GM06990 (cell line): ENCODE measurements around the gene TRIM61.
"Not testable (repeated sequence)": the region's sequence is repeated elsewhere in the genome, so short reads cannot be mapped to it uniquely, and the experiment has no call there.

Experiments used
- DNase-seq: peaks from one replicate; pipeline ENCODE4 v3.0.0-alpha.2; 2011; ENCODE audit not compliant: insufficient read length; ENCODE audit errors: extremely low read depth
- H3K27me3 ChIP-seq: replicated peaks from 2 replicates; pipeline ENCODE4 v1.6.0; 2011; ENCODE audit warnings: low read length; ENCODE audit not compliant: control insufficient read depth, insufficient read depth
- H3K36me3 ChIP-seq: 2 replicates; pipeline ENCODE4 v1.5.1; 2011; ENCODE audit warnings: low read length; ENCODE audit not compliant: control insufficient read depth, insufficient read depth
- H3K4me3 ChIP-seq: replicated peaks from 2 replicates; pipeline ENCODE4 v1.5.1; 2011; ENCODE audit warnings: low read depth, mild to moderate bottlenecking, control low read depth, low read length
- CTCF ChIP-seq: IDR thresholded peaks from 2 replicates; pipeline ENCODE4 v1.5.1; 2011; ENCODE audit warnings: low read length, control low read depth, mild to moderate bottlenecking, inconsistent platforms; ENCODE audit not compliant: insufficient read depth, poor library complexity, severe bottlenecking

TRIM61 gene

DNA sequence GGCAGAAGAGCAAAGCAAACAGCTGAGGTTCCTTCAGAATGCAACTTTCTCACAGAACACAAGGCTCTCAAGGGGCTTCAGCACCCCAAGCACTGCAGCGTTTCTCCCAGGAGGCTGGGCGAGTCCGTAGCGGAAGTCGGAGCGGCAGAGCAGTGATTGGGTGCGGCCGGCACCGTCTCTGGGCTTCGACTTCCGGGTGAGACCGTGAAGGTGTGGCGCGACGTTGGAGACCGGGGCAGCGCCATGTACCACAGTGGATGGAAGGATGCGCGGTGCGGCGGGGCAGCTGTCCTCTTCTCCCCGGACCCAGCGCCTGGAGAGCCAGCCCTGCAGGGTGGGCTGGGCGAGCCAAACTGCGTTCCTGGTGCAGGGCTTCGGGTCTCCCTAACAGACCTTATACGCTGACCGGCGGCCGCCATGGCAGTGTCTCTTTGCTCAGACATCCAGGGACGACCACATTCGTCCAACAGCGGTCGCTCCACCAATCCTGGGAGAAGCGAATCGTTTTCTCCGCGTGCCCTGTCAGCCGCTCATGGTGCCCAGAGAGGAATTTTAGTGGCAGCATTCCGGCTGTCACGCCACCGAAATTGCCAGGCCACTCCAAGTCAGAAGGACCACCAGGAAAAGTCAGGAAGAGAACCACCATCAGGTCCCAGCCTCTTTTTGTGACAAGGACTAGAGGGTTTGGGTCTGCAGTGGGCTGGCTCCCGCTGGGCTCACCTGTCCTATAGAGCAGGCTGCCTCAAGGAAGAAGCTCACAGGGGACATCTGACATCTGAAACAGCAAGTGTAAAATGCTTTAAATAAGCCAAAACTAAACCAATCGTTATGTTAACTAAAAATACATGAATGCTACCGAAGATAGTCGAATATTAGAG is 20.5 kb downstream of the TRIM61 start:
- DNase-seq, result peak; percentile 80
- H3K27me3 ChIP-seq, result no peaks in the 10 kb centered on the region
- no peak for TF ChIP-seq CTCF
- H3K4me3 ChIP-seq, result peak overlapping the region; percentile 85
- no peaks in the 10 kb centered on the region for H3K36me3 ChIP-seq

DNA sequence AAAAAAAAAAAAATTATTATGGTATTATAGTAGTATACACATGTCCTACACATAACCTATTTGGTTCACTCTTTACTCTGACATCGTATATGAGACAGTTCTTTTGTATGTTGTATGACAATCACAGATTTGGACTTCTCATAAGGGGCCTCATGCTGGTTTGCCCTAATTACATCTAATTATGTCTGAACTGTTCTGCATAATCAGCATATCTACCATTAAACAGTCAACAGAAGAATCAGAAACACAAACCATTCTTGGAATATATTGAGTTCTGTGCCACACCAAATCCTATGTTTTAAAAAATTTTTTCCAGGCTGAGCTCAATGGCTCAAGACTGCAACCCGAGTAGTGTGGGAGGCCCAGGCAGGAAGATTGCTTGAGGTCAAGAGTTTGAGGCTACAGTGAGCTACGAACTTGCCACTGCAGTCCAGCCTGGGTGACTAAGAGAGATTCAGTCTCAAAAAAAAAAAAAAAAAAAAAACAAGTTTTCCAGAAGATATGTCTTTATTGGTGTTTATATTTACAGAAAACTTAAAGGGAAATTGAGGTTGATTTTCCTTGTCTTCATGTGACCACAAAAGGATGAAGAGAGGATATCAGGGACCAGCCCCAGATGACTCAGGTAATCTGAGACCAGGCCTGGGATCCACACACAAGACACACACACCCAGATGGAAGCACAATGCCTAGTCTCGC is 22.2 kb downstream of the TRIM61 start:
- no peak for TF ChIP-seq CTCF
- H3K4me3 ChIP-seq, result no peak overlapping the region
- H3K36me3 ChIP-seq, result no peaks in the 10 kb centered on the region; the same call in 1 of the 2 replicates
- no peak for DNase-seq
- no peaks in the 10 kb centered on the region for H3K27me3 ChIP-seq

DNA sequence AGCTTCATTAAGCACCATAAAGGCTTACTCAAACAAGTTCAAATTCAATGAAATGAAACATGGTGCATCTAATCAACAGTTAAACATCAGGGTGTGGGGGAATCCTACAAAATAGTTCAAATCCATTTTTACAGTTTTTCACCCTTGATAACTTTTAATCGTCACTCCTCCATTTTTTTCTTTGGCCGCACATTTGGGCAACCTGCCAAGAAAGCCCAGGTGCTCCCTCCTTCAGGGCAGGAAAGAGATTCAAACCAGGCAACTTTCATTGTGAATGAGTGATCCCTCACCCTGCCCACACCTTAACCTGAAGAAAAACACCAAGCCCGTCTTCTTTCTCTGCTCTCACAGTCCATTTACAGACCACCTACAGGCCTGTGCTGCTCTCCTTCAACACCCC is 24.9 kb downstream of the TRIM61 start:
- no peak for TF ChIP-seq CTCF
- Histone ChIP-seq H3K36me3 (no peaks in the 10 kb centered on the region; the same call in 1 of the 2 replicates), H3K4me3 (no peak overlapping the region), H3K27me3 (no peaks in the 10 kb centered on the region)
- DNase-seq, result no peak

DNA sequence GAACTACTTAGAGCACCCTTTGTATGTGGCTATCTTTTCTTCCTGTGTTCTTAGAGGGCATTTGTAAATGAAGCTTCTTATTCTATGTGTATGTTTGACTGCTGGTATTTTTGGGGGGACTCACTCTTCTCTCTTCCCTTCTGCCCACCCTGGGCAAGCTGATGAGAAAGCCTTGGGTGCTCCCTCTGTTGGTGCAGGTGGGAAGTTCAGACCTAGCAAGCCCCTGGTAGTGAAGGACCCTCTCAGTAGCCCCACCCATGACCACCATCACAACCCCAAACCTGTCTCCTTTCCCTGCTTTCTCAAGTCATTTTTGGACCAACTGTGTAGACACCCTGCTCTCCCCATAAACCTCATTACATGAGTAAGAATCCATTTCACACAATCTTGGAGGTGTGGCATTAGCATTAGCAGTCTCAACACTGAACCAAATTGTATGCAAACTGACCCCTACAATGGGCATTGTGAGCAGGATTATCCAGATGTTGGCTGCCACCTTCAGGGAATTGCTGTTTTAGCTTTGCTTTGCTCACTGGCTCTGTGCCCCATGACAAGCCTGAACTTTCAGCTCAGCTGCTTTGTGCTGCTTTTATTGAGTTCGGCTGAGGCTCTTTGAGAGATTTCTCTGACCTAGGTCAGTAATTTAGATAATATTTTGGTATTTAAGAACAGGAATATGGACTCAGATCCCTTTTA is 27.9 kb downstream of the TRIM61 start:
- no peak overlapping the region for H3K4me3 ChIP-seq
- no peak for DNase-seq
- no peaks in the 10 kb centered on the region; the same call in 1 of the 2 replicates for H3K36me3 ChIP-seq
- peak; percentile 57 for TF ChIP-seq CTCF
- H3K27me3 ChIP-seq, result no peaks in the 10 kb centered on the region

GRCh38 chr4:164948975-164949374 is 28.5 kb downstream of the TRIM61 start:
- Histone ChIP-seq H3K27me3 (no peaks in the 10 kb centered on the region), H3K36me3 (no peaks in the 10 kb centered on the region; the same call in 1 of the 2 replicates), H3K4me3 (no peak overlapping the region)
- no peak for TF ChIP-seq CTCF
- no peak for DNase-seq

GRCh38 chr4:164948006-164948405 is 29.5 kb downstream of the TRIM61 start:
- H3K36me3 ChIP-seq, DNase-seq, H3K27me3 ChIP-seq, H3K4me3 ChIP-seq: not testable (repeated sequence)
